Ovary (tissue), 9 donors: ENCODE data around the gene ABHD16B. TPM values are rescaled to one million over a fixed set of nuclear protein-coding genes. Genes with fewer than 3 reads are reported as not detected.

ENCODE experiments used
- DNase-seq, 5 donors: peaks; one replicate each; pipeline ENCODE4 v3.0.0-alpha.2; 2019 to 2020
- H3K27ac ChIP-seq, 2 donors: fragments of 200-600 bp; one replicate each; pipeline versions ENCODE4 v1.5.1 to v1.8.0; 2019 to 2022
- H3K27me3 ChIP-seq: fragments of 200-600 bp; one replicate; pipeline ENCODE4 v1.8.0; 2022
- H3K36me3 ChIP-seq: fragments of 200-600 bp; sonication (generic); one replicate; pipeline ENCODE4 v1.5.1; 2019
- H3K4me1 ChIP-seq: one replicate; pipeline ENCODE4 v1.8.1; 2013; ENCODE audit warnings: mild to moderate bottlenecking, moderate library complexity; ENCODE audit not compliant: insufficient read depth
- H3K4me3 ChIP-seq: fragments of 200-600 bp; sonication (generic); one replicate; pipeline ENCODE4 v1.5.1; 2017
- H3K9me3 ChIP-seq, 2 donors: fragments of 200-600 bp in 1 of 2; sonication (generic) in 1 of 2; one replicate each; pipeline versions ENCODE4 v1.5.1 to v1.8.1; 2013 to 2019; ENCODE audit warnings: mild to moderate bottlenecking in 1 of 2, moderate library complexity in 1 of 2
- EP300 ChIP-seq: sonication (generic); formaldehyde crosslinking; IDR thresholded peaks from one replicate; pipeline ENCODE4 v1.6.1; 2017; ENCODE audit warnings: antibody characterized with exemption
- POLR2A ChIP-seq: fragments of 450-650 bp; IDR thresholded peaks from one replicate; pipeline ENCODE4 v1.6.1; 2017; ENCODE audit warnings: antibody characterized with exemption, mild to moderate bottlenecking, moderate library complexity
- WGBS, 3 donors: extraction: QIAGEN DNeasy Blood & Tissue Kit in 1 of 3; methylation state at CpG; one replicate each; pipeline versions ENCODE4 v1.1.5 to v1.1.7; 2013 to 2017; 5-methylcytosine and 5-hydroxymethylcytosine counted together
- intact Hi-C, 4 donors: fragments of 100-400 bp; cut with DNase I; formaldehyde crosslinking; loops; one replicate each; pipeline versions ENCODE4 v1.11.0 to v1.15.1; 2022 to 2023
- polyA plus RNA-seq, 2 donors: library from polyadenylated mRNA; stranded (reverse); fragments of 200-250 nt in 1 of 2; fragments of 350-450 nt in 1 of 2; fragmentation: Illumina TruSeq in 1 of 2; extraction: RNeasy Lipid Tissue Mini Kit (QIAGEN cat#74804) in 1 of 2; gene quantifications; one replicate each; pipeline ENCODE4 v1.2.3, GENCODE V29; 2013 to 2014
- total RNA-seq, 7 donors: library from RNA; depleted of rRNA in 2 of 7; stranded (reverse); fragments of >200 nt in 2 of 7; fragmentation: NEBNext Ultra II Directional in 3 of 7; extraction: Animal tissue kit (Norgen Biotek cat#: 25700) in 3 of 7; gene quantifications; one replicate each; pipeline versions ENCODE4 v1.1.0 to v1.2.4, GENCODE V29; 2016 to 2023
- TF ChIP-seq, protein P1 (sequence below), 3 donors: fragments of 450-650 bp in 2 of 3; fragments of 200-600 bp in 1 of 3; IDR thresholded peaks; one replicate each; pipeline versions ENCODE4 v1.5.1 to v1.8.0; 2016 to 2022; ENCODE audit warnings: antibody characterized with exemption in 3 of 3, mild to moderate bottlenecking in 1 of 3
- donor health status: DM: no; HTN: no; CAD: no; lungs with moderate emphysema.
- donor health status: DM: no; HTN: no; CAD: no.
- donor health status: Bipolar disorder and iron deficiency.
- donor health status: DM: yes; HTN: yes; CAD: no.
- donor health status: DM: no; HTN: no; CAD: no.
- donor health status: DM: yes; HTN: yes; CAD: no.

The ABHD16B gene
- total and polyA plus RNA-seq, 9 donors, result 0.57 TPM; not detected in 8

GRCh38 chr20:63829603-63829944, 31.7 kb upstream of the ABHD16B start:
- TF ChIP-seq, protein P1, sequence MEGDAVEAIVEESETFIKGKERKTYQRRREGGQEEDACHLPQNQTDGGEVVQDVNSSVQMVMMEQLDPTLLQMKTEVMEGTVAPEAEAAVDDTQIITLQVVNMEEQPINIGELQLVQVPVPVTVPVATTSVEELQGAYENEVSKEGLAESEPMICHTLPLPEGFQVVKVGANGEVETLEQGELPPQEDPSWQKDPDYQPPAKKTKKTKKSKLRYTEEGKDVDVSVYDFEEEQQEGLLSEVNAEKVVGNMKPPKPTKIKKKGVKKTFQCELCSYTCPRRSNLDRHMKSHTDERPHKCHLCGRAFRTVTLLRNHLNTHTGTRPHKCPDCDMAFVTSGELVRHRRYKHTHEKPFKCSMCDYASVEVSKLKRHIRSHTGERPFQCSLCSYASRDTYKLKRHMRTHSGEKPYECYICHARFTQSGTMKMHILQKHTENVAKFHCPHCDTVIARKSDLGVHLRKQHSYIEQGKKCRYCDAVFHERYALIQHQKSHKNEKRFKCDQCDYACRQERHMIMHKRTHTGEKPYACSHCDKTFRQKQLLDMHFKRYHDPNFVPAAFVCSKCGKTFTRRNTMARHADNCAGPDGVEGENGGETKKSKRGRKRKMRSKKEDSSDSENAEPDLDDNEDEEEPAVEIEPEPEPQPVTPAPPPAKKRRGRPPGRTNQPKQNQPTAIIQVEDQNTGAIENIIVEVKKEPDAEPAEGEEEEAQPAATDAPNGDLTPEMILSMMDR (IDR thresholded peaks at IDR 0.05), result no peak
- TF ChIP-seq POLR2A (no peak), EP300 (no peak)
- peaks cover 32% of the 10 kb centered on the region for H3K4me1 ChIP-seq
- WGBS, 3 donors, result 12 to 22% (median 16%) methylated on average over 10 of the region's 10 CpGs
- intact Hi-C loops, result loop anchor here in 2 of 4 donors (2.0 to 5.0 kb wide), 2 partner anchors 27 to 33 kb away; partner anchors contain the start of gene ABHD16B (in 1 of the 2)
- no peaks in the 10 kb centered on the region for H3K9me3 ChIP-seq
- H3K27me3 ChIP-seq, result no peaks in the 10 kb centered on the region
- no peaks in the 10 kb centered on the region for H3K36me3 ChIP-seq
- no peak overlapping the region for H3K27ac ChIP-seq
- H3K4me3 ChIP-seq, result peak overlapping the region; percentile 61
- DNase-seq, result no peak

GRCh38 chr20:63829945-63830835, 31.1 kb upstream of the ABHD16B start:
- peak in 4 of 5 donors; percentile 36 to 69 (median 62) for DNase-seq
- TF ChIP-seq POLR2A, result no peak
- TF ChIP-seq, protein P1 (IDR thresholded peaks at IDR 0.05), result no peak
- no peak for TF ChIP-seq EP300
- Histone ChIP-seq H3K4me1 (peaks cover 37% of the 10 kb centered on the region), H3K36me3 (no peaks in the 10 kb centered on the region), H3K9me3 (no peaks in the 10 kb centered on the region), H3K27ac (peak overlapping the region; percentile 66 to 90), H3K4me3 (peak overlapping the region; percentile 61), H3K27me3 (no peaks in the 10 kb centered on the region)
- intact Hi-C loops, result loop anchor here in 2 of 4 donors (2.0 to 5.0 kb wide), 2 partner anchors 27 to 32 kb away; partner anchors contain the start of gene ABHD16B (in 1 of the 2)
- WGBS, 3 donors, result 1% methylated on average over 30 to 99 of the region's 99 CpGs

DNA sequence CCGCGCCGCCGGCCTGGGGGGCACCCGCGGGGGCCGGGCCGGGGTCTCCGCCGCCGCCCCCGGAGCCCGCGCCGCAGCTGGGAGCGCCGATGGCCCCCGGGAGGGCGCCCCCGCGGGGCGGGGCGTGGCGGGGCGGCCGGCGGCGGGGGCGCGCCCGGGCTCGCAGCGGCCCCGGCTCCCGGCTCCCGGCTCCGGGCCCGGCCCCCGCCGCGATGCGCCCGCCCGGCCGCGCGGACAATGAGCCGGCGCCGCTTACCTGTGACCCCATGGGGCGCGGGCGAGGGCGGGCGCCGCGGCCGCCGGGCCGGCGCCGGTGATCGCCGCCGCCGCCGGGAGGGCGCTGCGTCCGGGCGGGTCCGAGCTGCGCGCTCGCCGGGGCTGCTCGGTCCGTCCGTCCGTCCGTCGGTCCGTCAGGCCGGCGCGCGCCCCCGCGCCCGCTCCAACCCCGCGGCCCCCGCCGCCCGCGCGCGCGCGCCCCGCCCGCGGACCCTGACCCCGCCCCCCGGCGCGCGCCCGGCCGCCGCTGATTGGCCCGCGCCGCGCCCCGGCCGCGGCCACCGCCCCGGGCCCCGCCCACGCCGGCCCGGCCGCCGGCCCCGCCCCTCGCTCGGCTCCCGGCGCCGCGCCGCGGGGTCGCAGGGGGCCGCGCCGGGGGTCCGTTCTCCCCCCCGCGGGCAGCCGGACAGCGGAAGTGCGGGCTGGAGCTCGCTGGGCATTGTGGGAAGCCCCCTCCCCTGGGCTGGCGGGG, 30.3 kb upstream of the ABHD16B start, which contains the start of gene ZBTB46:
TSS of gene ZBTB46 (minus strand) at position 424 of the 748 bp plus-strand sequence. CDS start 40,507 bp downstream, outside the sequence.
- TF ChIP-seq, protein P1 (IDR thresholded peaks at IDR 0.05), result no peak
- Histone ChIP-seq H3K27me3 (no peaks in the 10 kb centered on the region), H3K27ac (peak within 1 kb of the TSS; percentile 90 to 91), H3K36me3 (no peaks in the 10 kb centered on the region), H3K4me3 (peak within 1 kb of the TSS; percentile 64), H3K9me3 (no peaks in the 10 kb centered on the region), H3K4me1 (peaks cover 36% of the 10 kb centered on the region)
- DNase-seq, result peak; percentile 53 to 83 (median 74)
- 0 to 1% methylated on average over 16 to 146 of the region's 147 CpGs; no CpG with 5 or more reads in 1 of the 3 donors for WGBS, 3 donors
- intact Hi-C loops, result no loop called here

DNA sequence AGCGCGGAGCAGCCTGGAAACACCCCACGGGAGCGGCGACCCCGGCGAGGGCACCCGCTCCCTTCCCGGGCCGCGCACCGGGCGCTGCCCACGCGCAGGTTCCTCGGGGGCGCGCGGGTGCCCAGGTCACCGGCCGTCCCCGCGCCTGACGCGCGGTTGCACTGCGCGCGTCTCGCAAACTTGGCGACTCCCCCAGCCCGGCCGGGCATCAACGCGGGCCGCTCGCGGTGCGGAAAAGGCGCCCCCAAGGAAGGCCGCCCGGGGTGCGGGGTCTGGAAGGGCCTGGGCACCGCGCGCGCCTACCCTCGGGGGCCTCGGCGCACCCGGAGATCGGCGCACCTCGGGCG, 29.7 kb upstream of the ABHD16B start:
- DNase-seq, result peak in 4 of 5 donors; percentile 43 to 71 (median 64)
- Histone ChIP-seq H3K27me3 (no peaks in the 10 kb centered on the region), H3K9me3 (no peaks in the 10 kb centered on the region), H3K4me3 (peak overlapping the region; percentile 64), H3K4me1 (peaks cover 34% of the 10 kb centered on the region), H3K27ac (peak overlapping the region; percentile 76 to 91), H3K36me3 (no peaks in the 10 kb centered on the region)
- TF ChIP-seq, protein P1 (IDR thresholded peaks at IDR 0.05), result peak in 1 of 3 donors; percentile 12
- TF ChIP-seq POLR2A, result no peak
- WGBS, 3 donors, result 1% methylated on average over 21 to 55 of the region's 55 CpGs; no CpG with 5 or more reads in 1 of the 3 donors
- intact Hi-C loops, result no loop called here
